Left ventricle myocardium inferior (tissue), 1 donor: ENCODE results near the gene EXOSC1. TPM values are rescaled to one million over a fixed set of nuclear protein-coding genes. Genes with fewer than 3 reads are reported as not detected.
"Not testable (repeated sequence)": the region's sequence is repeated elsewhere in the genome, so short reads cannot be mapped to it uniquely, and the experiment has no call there.

ENCODE experiments used
- DNase-seq: peaks from one replicate; pipeline ENCODE4 v3.0.0-alpha.2; 2020
- H3K27ac ChIP-seq: fragments of 200-600 bp; replicated peaks from 2 replicates; pipeline ENCODE4 v1.8.0; 2021
- H3K27me3 ChIP-seq: fragments of 200-600 bp; 2 replicates; pipeline ENCODE4 v1.8.0; 2021; ENCODE audit warnings: low read depth
- H3K36me3 ChIP-seq: fragments of 200-600 bp; 2 replicates; pipeline ENCODE4 v1.8.0; 2021
- H3K4me1 ChIP-seq: fragments of 200-600 bp; 2 replicates; pipeline ENCODE4 v1.8.0; 2021
- H3K4me3 ChIP-seq: fragments of 200-600 bp; 2 replicates; pipeline ENCODE4 v1.8.0; 2021; ENCODE audit warnings: mild to moderate bottlenecking, moderate library complexity
- H3K9me3 ChIP-seq: fragments of 200-600 bp; replicated peaks from 2 replicates; pipeline ENCODE4 v1.8.0; 2021
- CTCF ChIP-seq: fragments of 200-600 bp; IDR thresholded peaks from 2 replicates; pipeline ENCODE4 v1.8.0; 2021; ENCODE audit warnings: antibody characterized with exemption, mild to moderate bottlenecking, borderline replicate concordance
- intact Hi-C: fragments of 100-400 bp; cut with micrococcal nuclease; formaldehyde crosslinking; loops from one replicate; pipeline ENCODE4 v1.11.0; 2022
- total RNA-seq: library from RNA; stranded (reverse); fragmentation: NEBNext Ultra II Directional; extraction: Animal tissue kit (Norgen Biotek cat#: 25700); gene quantifications from one replicate; pipeline ENCODE4 v1.2.1, GENCODE V29; 2021
- donor health status: DM: no; HTN: yes; CAD: no; lungs with severe emphysema.

The EXOSC1 gene
- total RNA-seq, 1 donor from 2014 or later, result 14.9 TPM

- Histone ChIP-seq H3K9me3 (no peaks in the 10 kb centered on the region), H3K4me1 (peaks cover 62% of the 10 kb centered on the region), H3K27me3 (no peaks in the 10 kb centered on the region), H3K27ac (peak overlapping the region; percentile 36), H3K36me3 (peaks cover 44% of the 10 kb centered on the region), H3K4me3 (no peak overlapping the region)
- DNase-seq, result no peak
- no peak for TF ChIP-seq CTCF
- intact Hi-C loops, result loop anchor here (1.0 kb wide), 1 partner anchor 24 kb away; no protein-coding TSS in a partner anchor
Measured at GRCh38 chr10:97483921-97484320, 38.1 kb upstream of the EXOSC1 start.

GRCh38 chr10:97483506-97483905 is 37.7 kb upstream of the EXOSC1 start:
- Histone ChIP-seq H3K27ac (peak overlapping the region; percentile 36), H3K27me3 (no peaks in the 10 kb centered on the region), H3K4me3 (no peak overlapping the region), H3K9me3 (no peaks in the 10 kb centered on the region), H3K36me3 (peaks cover 48% of the 10 kb centered on the region), H3K4me1 (peaks cover 58% of the 10 kb centered on the region)
- TF ChIP-seq CTCF, result no peak
- no peak for DNase-seq
- intact Hi-C loops, result loop anchor here (1.0 kb wide), 1 partner anchor 23 kb away; no protein-coding TSS in a partner anchor

GRCh38 chr10:97482381-97482780 is 36.6 kb upstream of the EXOSC1 start:
- Histone ChIP-seq H3K36me3 (peaks cover 59% of the 10 kb centered on the region), H3K4me1 (peaks cover 50% of the 10 kb centered on the region), H3K9me3 (no peaks in the 10 kb centered on the region), H3K4me3 (no peak overlapping the region), H3K27ac (no peak overlapping the region), H3K27me3 (no peaks in the 10 kb centered on the region)
- intact Hi-C loops, result no loop called here
- DNase-seq, result no peak
- no peak for TF ChIP-seq CTCF

GRCh38 chr10:97481071-97481470 is 35.3 kb upstream of the EXOSC1 start:
- Histone ChIP-seq H3K4me3 (no peak overlapping the region), H3K4me1 (peaks cover 55% of the 10 kb centered on the region), H3K9me3 (no peaks in the 10 kb centered on the region), H3K27me3 (no peaks in the 10 kb centered on the region), H3K27ac (no peak overlapping the region), H3K36me3 (peaks cover 71% of the 10 kb centered on the region)
- no peak for DNase-seq
- TF ChIP-seq CTCF, result no peak
- intact Hi-C loops, result no loop called here

GRCh38 chr10:97479939-97480338 is 34.1 kb upstream of the EXOSC1 start:
- Histone ChIP-seq H3K4me1 (peaks cover 51% of the 10 kb centered on the region), H3K9me3 (no peaks in the 10 kb centered on the region), H3K27ac (no peak overlapping the region), H3K27me3 (no peaks in the 10 kb centered on the region), H3K36me3 (peaks cover 71% of the 10 kb centered on the region), H3K4me3 (no peak overlapping the region)
- no peak for DNase-seq
- intact Hi-C loops, result no loop called here
- no peak for TF ChIP-seq CTCF

- DNase-seq, H3K27me3 ChIP-seq, intact Hi-C loops, H3K9me3 ChIP-seq, H3K4me3 ChIP-seq, H3K27ac ChIP-seq: not testable (repeated sequence)
- Histone ChIP-seq H3K36me3 (peaks cover 76% of the 10 kb centered on the region), H3K4me1 (peaks cover 51% of the 10 kb centered on the region)
Measured at GRCh38 chr10:97479410-97479809, 33.6 kb upstream of the EXOSC1 start.
